ENCODE results near the gene DOCK8.
"Not testable (repeated sequence)": the region's sequence is repeated elsewhere in the genome, so short reads cannot be mapped to it uniquely, and the experiment has no call there.

DOCK8 gene

GRCh38 chr9:227860-228259, 13.2 kb downstream of the DOCK8 start:
- DNase-seq = no peak

- no peak for DNase-seq
Measured at GRCh38 chr9:228929-229695, 14.4 kb downstream of the DOCK8 start.

- not testable (repeated sequence) for DNase-seq
Measured at GRCh38 chr9:231625-232024, 17.0 kb downstream of the DOCK8 start.

- not testable (repeated sequence) for DNase-seq
Measured at GRCh38 chr9:233708-234107, 19.0 kb downstream of the DOCK8 start.

DNA sequence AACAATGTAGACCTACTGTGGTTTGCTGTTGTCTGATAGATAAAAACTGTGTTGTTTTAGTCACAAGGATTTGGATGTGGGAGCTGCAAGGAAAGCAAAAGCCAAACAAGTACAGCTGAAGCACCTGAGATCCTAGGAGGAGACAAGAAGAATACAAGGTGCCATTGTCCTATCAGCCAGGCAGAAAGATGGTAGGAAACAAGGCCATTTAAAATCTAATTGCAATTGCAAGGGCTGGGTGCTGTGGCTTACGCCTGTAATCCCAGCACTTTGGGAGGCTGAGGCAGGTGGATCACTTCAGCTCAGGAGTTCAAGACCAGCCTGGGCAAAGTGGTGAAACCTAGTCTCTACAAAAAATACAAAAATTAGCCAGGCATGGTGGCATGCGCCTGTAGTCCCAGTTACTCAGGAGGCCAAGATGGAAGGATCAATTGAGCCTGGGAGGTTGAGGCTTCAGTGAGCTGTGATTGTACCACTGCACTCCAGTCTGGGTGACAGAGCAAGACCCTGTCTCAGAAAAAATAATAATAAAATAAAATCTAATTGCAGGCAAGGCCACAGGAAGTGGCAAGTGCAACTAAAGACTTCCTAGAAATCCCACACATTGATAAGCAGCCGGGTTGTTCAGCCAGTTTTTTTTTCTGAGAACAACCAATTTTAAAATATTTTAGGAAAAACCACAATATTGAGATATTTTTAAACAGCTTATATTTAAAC, 22.6 kb downstream of the DOCK8 start:
- no peak for DNase-seq

DNA sequence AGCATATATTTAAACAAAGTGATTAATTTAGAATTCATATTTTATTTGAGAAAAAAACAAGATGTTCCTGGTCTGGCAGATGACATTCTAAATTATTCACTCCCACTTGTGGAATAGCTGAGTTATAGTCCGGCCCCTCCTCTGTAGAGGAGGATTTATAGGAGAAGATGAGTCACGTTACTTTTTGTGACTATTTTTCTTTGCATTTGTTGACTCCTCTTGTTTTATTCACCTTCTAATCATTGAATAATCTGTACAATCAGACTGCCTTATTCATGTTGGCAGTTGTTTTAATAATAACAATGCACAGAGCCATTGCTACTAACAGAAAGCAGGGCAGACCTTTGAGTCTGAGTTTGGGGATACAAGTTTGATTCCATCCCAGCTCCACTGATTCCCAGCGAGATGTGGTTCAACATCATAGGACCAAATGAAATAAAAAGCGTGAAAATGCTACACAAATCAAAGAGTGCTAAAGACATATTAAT, 23.2 kb downstream of the DOCK8 start:
- no peak for DNase-seq

DNA sequence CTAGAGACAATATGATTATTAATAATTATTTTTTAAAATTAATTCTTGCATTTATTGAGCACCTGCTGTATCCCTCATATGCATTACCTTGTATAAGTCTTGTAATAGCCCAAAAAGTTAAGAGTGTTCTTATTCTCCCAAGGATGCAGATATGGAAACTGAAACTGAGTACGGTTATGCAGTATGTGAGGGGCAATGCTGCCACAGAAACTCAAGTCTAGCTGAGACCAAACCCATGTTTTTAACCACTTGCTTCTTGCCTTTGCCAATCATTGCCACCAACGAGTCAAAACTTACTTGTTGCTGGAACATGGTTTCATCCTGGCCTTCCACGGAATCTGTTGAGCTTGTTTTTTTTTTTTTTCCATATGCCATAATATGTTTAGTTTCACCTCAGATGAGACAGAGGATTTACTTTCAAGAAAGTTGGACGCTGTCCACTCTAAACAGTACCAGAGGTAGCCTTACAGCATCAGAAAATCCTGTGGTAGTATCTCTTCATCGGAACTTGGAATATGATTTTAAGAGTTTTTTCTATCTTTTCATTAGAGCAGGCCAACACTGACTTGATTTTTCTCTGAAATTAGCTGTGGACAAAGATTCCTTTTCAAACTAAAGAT, 27.9 kb downstream of the DOCK8 start:
- no peak for DNase-seq

GRCh38 chr9:248278-248961, 33.8 kb downstream of the DOCK8 start:
- no peak for DNase-seq

DNA sequence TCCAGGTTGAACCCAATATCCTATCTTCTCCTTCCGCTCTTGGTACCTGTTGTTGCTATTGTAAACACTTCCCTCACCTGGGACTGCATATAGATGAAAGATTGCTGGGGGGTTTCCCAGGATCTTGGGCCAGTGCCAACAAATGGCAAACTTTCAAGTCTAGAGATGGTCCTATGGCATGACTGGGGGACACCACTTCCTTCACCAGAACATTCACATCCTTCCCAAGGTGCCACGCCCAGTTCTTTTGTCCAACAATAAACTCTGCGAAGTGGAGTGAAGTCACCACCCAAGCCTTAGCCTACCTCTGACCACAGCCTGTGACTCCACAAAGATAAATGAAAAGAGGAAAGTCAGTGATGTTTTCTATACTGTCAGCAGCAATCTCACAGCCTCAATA, 34.4 kb downstream of the DOCK8 start:
- DNase-seq = no peak

GRCh38 chr9:250039-250438, 35.4 kb downstream of the DOCK8 start:
- DNase-seq = no peak

DNA sequence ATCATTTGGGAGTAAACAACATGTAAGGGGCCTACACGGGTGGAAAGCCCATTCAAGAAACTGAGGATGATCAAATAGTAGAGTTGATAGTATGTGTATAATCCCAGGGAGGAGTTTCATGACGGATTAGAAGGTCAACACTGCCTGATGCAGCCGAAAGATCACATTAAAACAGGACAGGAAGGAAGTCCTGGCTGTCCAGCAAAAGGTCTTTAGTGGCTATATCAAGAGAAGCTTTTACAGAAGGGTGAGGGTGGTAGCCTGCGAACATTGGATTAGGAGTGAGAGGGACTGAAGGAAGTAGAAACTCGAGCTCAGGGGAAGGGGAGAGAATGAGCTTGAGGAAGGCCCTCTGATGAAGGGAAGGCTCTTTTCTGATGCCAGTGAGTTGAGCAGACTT, 36.0 kb downstream of the DOCK8 start:
- no peak for DNase-seq

DNA sequence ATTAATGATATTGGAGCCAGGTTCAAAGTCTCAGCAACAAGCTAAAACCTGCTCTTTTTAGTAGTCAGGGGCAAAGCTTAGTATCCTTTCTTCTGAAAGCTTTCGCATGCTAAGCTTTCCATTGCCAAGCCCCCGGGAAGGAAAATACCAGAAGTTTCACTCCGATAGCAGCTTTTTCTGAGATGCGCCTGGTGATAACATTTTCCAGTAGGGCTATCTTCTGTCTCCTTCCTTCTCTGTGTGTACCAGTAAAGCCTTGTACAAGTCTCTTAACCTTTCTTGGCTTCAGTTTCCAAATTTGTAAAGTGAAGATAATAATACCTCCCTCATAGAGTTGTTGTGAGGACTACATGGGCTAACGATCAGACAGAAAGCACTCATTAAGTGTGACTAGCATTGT, 36.7 kb downstream of the DOCK8 start:
- DNase-seq = no peak

GRCh38 chr9:253539-253938, 38.9 kb downstream of the DOCK8 start:
- no peak for DNase-seq

GRCh38 chr9:254516-254915, 39.9 kb downstream of the DOCK8 start:
- DNase-seq = no peak

DNA sequence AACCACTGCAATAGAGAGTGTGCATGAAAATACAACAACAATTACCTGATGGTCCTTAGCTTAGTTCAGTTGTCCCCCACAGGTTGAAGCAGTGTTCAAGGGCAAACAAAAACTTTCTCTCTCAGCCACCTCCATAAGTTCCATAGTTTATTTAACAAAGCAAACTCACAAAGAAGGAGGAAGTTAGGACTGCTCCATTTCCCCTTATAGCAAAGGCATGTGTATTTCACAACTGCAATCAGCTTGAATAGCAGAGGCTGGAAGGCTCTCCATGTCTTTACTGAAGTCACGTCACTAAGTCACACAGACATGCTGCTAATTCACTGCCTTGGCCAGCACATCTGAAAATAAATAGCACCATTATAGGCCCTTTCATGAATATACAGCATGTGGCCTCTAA, 43.3 kb downstream of the DOCK8 start:
- DNase-seq = no peak

- DNase-seq = no peak
Measured at GRCh38 chr9:259405-260404, 45.0 kb downstream of the DOCK8 start.

- DNase-seq = no peak
Measured at GRCh38 chr9:264231-264630, 49.6 kb downstream of the DOCK8 start.

DNA sequence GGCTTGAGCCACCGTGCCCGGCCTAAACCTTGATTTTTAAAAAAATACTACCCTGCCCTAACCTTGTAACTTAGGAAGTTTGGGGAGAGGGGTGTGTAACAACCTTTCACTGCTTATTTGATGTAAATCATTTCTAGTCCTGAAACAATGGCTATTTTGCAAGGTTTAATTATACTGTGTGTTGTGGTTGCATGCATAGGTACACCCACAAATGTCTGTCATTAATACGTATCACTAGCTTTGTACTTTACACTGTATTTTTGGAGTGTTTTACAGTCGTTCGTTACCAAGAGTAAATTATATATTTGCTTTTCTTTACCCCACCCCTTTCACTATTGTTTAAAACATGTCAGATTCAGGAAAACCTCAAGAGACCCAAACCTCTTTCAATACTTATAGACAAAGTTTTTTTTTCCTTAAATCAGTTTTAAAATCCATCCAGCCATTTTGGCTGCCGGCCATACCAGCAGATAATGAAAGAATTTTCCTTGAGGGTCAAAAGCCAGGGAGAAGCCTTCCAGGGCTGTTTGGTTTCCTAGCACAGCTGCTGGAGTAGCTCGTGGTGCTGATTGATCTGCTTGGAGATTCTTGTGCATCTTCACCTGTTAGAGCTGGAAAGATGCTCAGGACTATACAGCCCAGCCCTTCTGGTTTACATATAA, 50.7 kb downstream of the DOCK8 start:
- no peak for DNase-seq

GRCh38 chr9:266228-266627, 51.6 kb downstream of the DOCK8 start:
- no peak for DNase-seq

GRCh38 chr9:268616-269015, 54.0 kb downstream of the DOCK8 start:
- DNase-seq = no peak

- no peak for DNase-seq
Measured at GRCh38 chr9:269081-269711, 54.5 kb downstream of the DOCK8 start.

Measured in NCI-H1694 (cell line).